Prostate gland (tissue), 2 donors: ENCODE results near the gene PRDM10. TPM values are rescaled to one million over a fixed set of nuclear protein-coding genes. Genes with fewer than 3 reads are reported as not detected.

Experiments used
- DNase-seq: peaks from one replicate; pipeline ENCODE4 v3.0.0-alpha.2; 2019; ENCODE audit warnings: low spot score
- H3K27ac ChIP-seq, 2 donors: fragments of 200-600 bp; sonication (generic); 2 replicates each; pipeline ENCODE4 v1.5.1; 2017 to 2019
- H3K27me3 ChIP-seq: fragments of 200-600 bp; sonication (generic); replicated peaks from 2 replicates; pipeline ENCODE4 v1.5.1; 2019; ENCODE audit not compliant: insufficient read depth
- H3K36me3 ChIP-seq, 2 donors: fragments of 200-600 bp; sonication (generic); 1 replicate in 1 of 2; 2 replicates in 1 of 2; pipeline versions ENCODE4 v1.5.1 to v1.8.1; 2017 to 2019
- H3K4me1 ChIP-seq: fragments of 200-600 bp; sonication (generic); replicated peaks from 2 replicates; pipeline ENCODE4 v1.5.1; 2019
- H3K4me3 ChIP-seq, 2 donors: fragments of 200-600 bp; sonication (generic); 2 replicates each; pipeline ENCODE4 v1.5.1; 2017 to 2019
- H3K9me3 ChIP-seq: fragments of 200-600 bp; sonication (generic); 2 replicates; pipeline ENCODE4 v1.5.1; 2017
- CTCF ChIP-seq, 4 experiments: fragments of 200-600 bp in 2 of 4; fragments of 450-650 bp in 2 of 4; sonication (generic) in 2 of 4; IDR thresholded peaks; 1 replicate in 3 of 4; 2 replicates in 1 of 4; pipeline ENCODE4 v1.5.1; 2016 to 2019; ENCODE audit warnings: antibody characterized with exemption in 4 of 4, mild to moderate bottlenecking in 2 of 4, moderate library complexity in 2 of 4
- POLR2A ChIP-seq: fragments of 450-650 bp; IDR thresholded peaks from one replicate; pipeline ENCODE4 v1.6.1; 2016; ENCODE audit warnings: antibody characterized with exemption, mild to moderate bottlenecking
- POLR2AphosphoS5 ChIP-seq: sonication (generic); formaldehyde crosslinking; IDR thresholded peaks from one replicate; pipeline ENCODE4 v1.6.1; 2017; ENCODE audit warnings: antibody characterized with exemption
- WGBS: methylation state at CpG from one replicate; pipeline ENCODE4 v1.1.5; 2018; 5-methylcytosine and 5-hydroxymethylcytosine counted together
- intact Hi-C: fragments of 100-400 bp; cut with DNase I; formaldehyde crosslinking; loops from one replicate; pipeline ENCODE4 v1.14.2; 2022
- total RNA-seq, 2 donors: library from RNA; depleted of rRNA; stranded (reverse); fragments of >200 nt; gene quantifications; one replicate each; pipeline ENCODE4 v1.1.0, GENCODE V29; 2016

PRDM10 gene
- total RNA-seq, 2 donors from 2014 or later, result 7.0 to 7.7 TPM

- 8% methylated on average over 8 of the region's 8 CpGs for WGBS
Measured at GRCh38 chr11:130003717-130004001, 1.0 kb upstream of the PRDM10 start.

GRCh38 chr11:130002846-130003716 is 446 bp upstream of the PRDM10 start:
- TF ChIP-seq CTCF (IDR thresholded peaks at IDR 0.05) (peak in 1 of 4 experiments; percentile 21), POLR2AphosphoS5 (peak; percentile 81), POLR2A (peak; percentile 70)
- peak; percentile 93 for DNase-seq
- Histone ChIP-seq H3K9me3 (no peaks in the 10 kb centered on the region), H3K4me3 (peak overlapping the region; percentile 71 to 74), H3K4me1 (peaks cover 5% of the 10 kb centered on the region), H3K27me3 (no peaks in the 10 kb centered on the region), H3K36me3 (no peaks in the 10 kb centered on the region), H3K27ac (peak overlapping the region; percentile 99)
- under 1% methylated on average over 65 of the region's 65 CpGs for WGBS
- intact Hi-C loops, result loop anchor here (2.0 to 5.0 kb wide), 4 partner anchors 66 to 914 kb away; partner anchors contain the start of genes APLP2 and SNX19

More at GRCh38 chr11:130003717-130004001, 1.0 kb upstream of the PRDM10 start:
- no peak for DNase-seq
- Histone ChIP-seq H3K27me3 (no peaks in the 10 kb centered on the region), H3K27ac (peak overlapping the region; percentile 99), H3K36me3 (no peaks in the 10 kb centered on the region), H3K9me3 (no peaks in the 10 kb centered on the region), H3K4me3 (peak overlapping the region; percentile 71 to 74), H3K4me1 (peaks cover 5% of the 10 kb centered on the region)
- intact Hi-C loops, result loop anchor here (2.0 to 5.0 kb wide), 4 partner anchors 65 to 914 kb away; partner anchors contain the start of genes APLP2 and SNX19
- TF ChIP-seq CTCF (IDR thresholded peaks at IDR 0.05), result peak in 3 of 4 experiments; percentile 1 to 29 (median 9)
- TF ChIP-seq POLR2AphosphoS5, result peak; percentile 45
- no peak for TF ChIP-seq POLR2A

GRCh38 chr11:130001461-130002351 is 929 bp downstream of the PRDM10 start:
- H3K36me3 ChIP-seq, result no peaks in the 10 kb centered on the region
- intact Hi-C loops, result loop anchor here (2.0 to 5.0 kb wide), 4 partner anchors 67 to 916 kb away; partner anchors contain the start of genes APLP2 and SNX19
- under 1% methylated on average over 82 of the region's 90 CpGs for WGBS
- DNase-seq, result peak; percentile 17
- no peaks in the 10 kb centered on the region for H3K27me3 ChIP-seq
- H3K9me3 ChIP-seq, result no peaks in the 10 kb centered on the region
- H3K4me1 ChIP-seq, result peaks cover 5% of the 10 kb centered on the region
- H3K27ac ChIP-seq, result peak overlapping the region; percentile 99
- peak overlapping the region; percentile 71 to 74 for H3K4me3 ChIP-seq
- TF ChIP-seq CTCF (IDR thresholded peaks at IDR 0.05), result no peak
- TF ChIP-seq POLR2AphosphoS5, result no peak
- no peak for TF ChIP-seq POLR2A

GRCh38 chr11:130000552-130001176 is 2.0 kb downstream of the PRDM10 start:
- intact Hi-C loops, result loop anchor here (5.0 kb wide), 3 partner anchors 68 to 917 kb away; partner anchors contain the start of gene SNX19
- Histone ChIP-seq H3K4me3 (peak overlapping the region in 1 of 2 donors; percentile 71), H3K27me3 (no peaks in the 10 kb centered on the region), H3K4me1 (peaks cover 5% of the 10 kb centered on the region), H3K27ac (peak overlapping the region; percentile 99), H3K36me3 (no peaks in the 10 kb centered on the region), H3K9me3 (no peaks in the 10 kb centered on the region)
- TF ChIP-seq POLR2AphosphoS5 (no peak), CTCF (IDR thresholded peaks at IDR 0.05) (no peak), POLR2A (no peak)
- DNase-seq, result no peak
- 67% methylated on average over 18 of the region's 18 CpGs for WGBS
